ENCODE data around the gene TBC1D3I. TPM values are rescaled to one million over a fixed set of nuclear protein-coding genes. Genes with fewer than 3 reads are reported as not detected.
"Not testable (repeated sequence)": the region's sequence is repeated elsewhere in the genome, so short reads cannot be mapped to it uniquely, and the experiment has no call there.

Gene TBC1D3I
- total and polyA plus RNA-seq, 4 donors: 0.11 to 0.17 TPM; not detected in 2

DNA sequence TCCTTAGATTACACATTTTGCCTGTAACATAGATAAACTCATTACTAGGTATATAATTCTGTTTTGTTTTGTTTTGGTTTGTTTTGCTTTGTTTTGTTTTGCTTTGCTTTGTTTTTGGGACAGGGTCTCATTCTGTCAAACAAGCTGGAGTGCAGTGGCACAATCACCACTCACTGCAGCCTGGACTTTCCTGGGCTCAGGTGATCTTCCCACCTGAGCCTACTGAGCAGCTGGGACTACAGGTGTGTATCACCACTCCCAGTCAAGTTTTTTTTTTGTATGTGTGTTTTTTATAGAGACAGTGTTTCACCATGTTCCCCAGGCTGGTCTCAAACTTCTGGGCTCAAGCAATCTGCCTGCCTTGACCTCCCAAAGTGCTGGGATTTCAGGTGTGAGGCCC, 54.8 kb downstream of the TBC1D3I start:
- Histone ChIP-seq H3K9me3 (ENCODE audit: control insufficient read depth in 4 of 4, low read length in 3 of 4) (no peaks in the 10 kb centered on the region), H3K9ac (ENCODE audit: low read depth in 1 of 2, low read length in 2 of 2) (no peak overlapping the region), H3K27me3 (ENCODE audit: control insufficient read depth in 4 of 4, insufficient read depth in 4 of 4, low read length in 3 of 4) (no peaks in the 10 kb centered on the region), H3K27ac (ENCODE audit: low read depth in 1 of 2, low read length in 2 of 2) (no peak overlapping the region), H3K36me3 (ENCODE audit: control insufficient read depth in 4 of 4, insufficient read depth in 3 of 4, low read depth in 1 of 4, low read length in 3 of 4) (no peaks in the 10 kb centered on the region), H3K4me3 (ENCODE audit: low read depth in 1 of 3, low read length in 3 of 3) (no peak overlapping the region), H3K4me1 (ENCODE audit: control insufficient read depth in 4 of 4, insufficient read depth in 4 of 4, low read length in 3 of 4) (no peaks in the 10 kb centered on the region)
- TF ChIP-seq REST (IDR thresholded peaks at IDR 0.05) (no peak), FOXA1 (IDR thresholded peaks at IDR 0.05) (no peak), TAF1 (conservative IDR thresholded peaks at IDR 0.05) (no peak), RXRA (IDR thresholded peaks at IDR 0.05) (no peak), SP1 (IDR thresholded peaks at IDR 0.05) (no peak), FOXA2 (IDR thresholded peaks at IDR 0.05) (no peak), HNF4A (conservative IDR thresholded peaks at IDR 0.05) (no peak), NR2F2 (IDR thresholded peaks at IDR 0.05) (no peak), RAD21 (IDR thresholded peaks at IDR 0.05) (no peak), GABPA (IDR thresholded peaks at IDR 0.05 in 1 of 2, conservative IDR thresholded peaks at IDR 0.05 in 1 of 2) (no peak), MAX (IDR thresholded peaks at IDR 0.05) (no peak), JUND (IDR thresholded peaks at IDR 0.05) (no peak), YY1 (IDR thresholded peaks at IDR 0.05) (no peak)
- TF ChIP-seq, protein P1, sequence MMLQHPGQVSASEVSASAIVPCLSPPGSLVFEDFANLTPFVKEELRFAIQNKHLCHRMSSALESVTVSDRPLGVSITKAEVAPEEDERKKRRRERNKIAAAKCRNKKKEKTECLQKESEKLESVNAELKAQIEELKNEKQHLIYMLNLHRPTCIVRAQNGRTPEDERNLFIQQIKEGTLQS (IDR thresholded peaks at IDR 0.05): no peak
- TF ChIP-seq, protein P2, sequence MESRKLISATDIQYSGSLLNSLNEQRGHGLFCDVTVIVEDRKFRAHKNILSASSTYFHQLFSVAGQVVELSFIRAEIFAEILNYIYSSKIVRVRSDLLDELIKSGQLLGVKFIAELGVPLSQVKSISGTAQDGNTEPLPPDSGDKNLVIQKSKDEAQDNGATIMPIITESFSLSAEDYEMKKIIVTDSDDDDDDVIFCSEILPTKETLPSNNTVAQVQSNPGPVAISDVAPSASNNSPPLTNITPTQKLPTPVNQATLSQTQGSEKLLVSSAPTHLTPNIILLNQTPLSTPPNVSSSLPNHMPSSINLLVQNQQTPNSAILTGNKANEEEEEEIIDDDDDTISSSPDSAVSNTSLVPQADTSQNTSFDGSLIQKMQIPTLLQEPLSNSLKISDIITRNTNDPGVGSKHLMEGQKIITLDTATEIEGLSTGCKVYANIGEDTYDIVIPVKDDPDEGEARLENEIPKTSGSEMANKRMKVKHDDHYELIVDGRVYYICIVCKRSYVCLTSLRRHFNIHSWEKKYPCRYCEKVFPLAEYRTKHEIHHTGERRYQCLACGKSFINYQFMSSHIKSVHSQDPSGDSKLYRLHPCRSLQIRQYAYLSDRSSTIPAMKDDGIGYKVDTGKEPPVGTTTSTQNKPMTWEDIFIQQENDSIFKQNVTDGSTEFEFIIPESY (IDR thresholded peaks at IDR 0.05): no peak
- DNase-seq (ENCODE audit: low spot score): no peak

DNA sequence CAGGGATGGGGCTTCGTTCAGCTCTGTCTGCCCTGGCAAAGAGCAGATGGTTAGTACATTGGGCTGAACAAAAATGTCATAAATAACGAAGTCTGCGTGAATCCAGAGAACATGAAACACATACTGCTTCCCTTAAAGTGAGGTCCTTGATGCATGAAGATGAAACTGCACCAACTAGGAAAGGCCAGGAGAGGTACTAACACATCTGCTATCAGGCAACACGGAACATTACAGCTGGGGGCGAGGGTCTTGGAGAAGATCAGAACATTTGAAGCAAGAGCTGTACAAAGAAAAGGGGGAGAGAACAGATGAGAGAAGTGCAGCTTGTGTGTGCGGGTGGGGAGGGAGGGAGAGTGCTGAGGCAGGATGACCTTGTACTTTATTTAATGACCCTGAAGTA, 57.0 kb downstream of the TBC1D3I start:
- H3K4me1 ChIP-seq (ENCODE audit: control insufficient read depth in 4 of 4, insufficient read depth in 4 of 4, low read length in 3 of 4): not testable (repeated sequence)

GRCh38 chr17:36206486-36206821, 57.9 kb downstream of the TBC1D3I start:
- not testable (repeated sequence) for H3K27ac ChIP-seq (ENCODE audit: low read depth in 1 of 2, low read length in 2 of 2)
- WGBS: 57% methylated on average over 1 of the region's 1 CpG

More for the DNA sequence above, 57.0 kb downstream of the TBC1D3I start:
- not testable (repeated sequence) for DNase-seq (ENCODE audit: low spot score); H3K4me3 ChIP-seq (ENCODE audit: low read depth in 1 of 3, low read length in 3 of 3); H3K9me3 ChIP-seq (ENCODE audit: control insufficient read depth in 4 of 4, low read length in 3 of 4); H3K27ac ChIP-seq (ENCODE audit: low read depth in 1 of 2, low read length in 2 of 2); H3K36me3 ChIP-seq (ENCODE audit: control insufficient read depth in 4 of 4, insufficient read depth in 3 of 4, low read depth in 1 of 4, low read length in 3 of 4); H3K9ac ChIP-seq (ENCODE audit: low read depth in 1 of 2, low read length in 2 of 2); H3K27me3 ChIP-seq (ENCODE audit: control insufficient read depth in 4 of 4, insufficient read depth in 4 of 4, low read length in 3 of 4)
- WGBS: 90% methylated on average over 6 of the region's 6 CpGs

More at GRCh38 chr17:36206486-36206821, 57.9 kb downstream of the TBC1D3I start:
- H3K4me3 ChIP-seq (ENCODE audit: low read depth in 1 of 3, low read length in 3 of 3); DNase-seq (ENCODE audit: low spot score); H3K4me1 ChIP-seq (ENCODE audit: control insufficient read depth in 4 of 4, insufficient read depth in 4 of 4, low read length in 3 of 4); H3K36me3 ChIP-seq (ENCODE audit: control insufficient read depth in 4 of 4, insufficient read depth in 3 of 4, low read depth in 1 of 4, low read length in 3 of 4); H3K9ac ChIP-seq (ENCODE audit: low read depth in 1 of 2, low read length in 2 of 2); H3K9me3 ChIP-seq (ENCODE audit: control insufficient read depth in 4 of 4, low read length in 3 of 4); H3K27me3 ChIP-seq (ENCODE audit: control insufficient read depth in 4 of 4, insufficient read depth in 4 of 4, low read length in 3 of 4): not testable (repeated sequence)
